ENCODE results near the gene MRPL1.

Gene MRPL1

GRCh38 chr4:77819404-77819842 is 43.2 kb upstream of the MRPL1 start:
- in situ Hi-C loops (cut with HindIII; ENCODE audit: low sequenced_read_pairs) = no loop called here
- H3K4me3 ChIP-seq (ENCODE audit: low read depth, low read length) = peak overlapping the region; percentile 76
- TF ChIP-seq CTCF (IDR thresholded peaks at IDR 0.05; ENCODE audit: low read depth, low read length, missing control alignments) = no peak
- no peak for DNase-seq (ENCODE audit: low read depth)

- DNase-seq (ENCODE audit: low read depth) = peak; percentile 37
- in situ Hi-C loops (cut with HindIII; ENCODE audit: low sequenced_read_pairs) = no loop called here
- no peak for TF ChIP-seq CTCF (IDR thresholded peaks at IDR 0.05; ENCODE audit: low read depth, low read length, missing control alignments)
- peak overlapping the region; percentile 76 for H3K4me3 ChIP-seq (ENCODE audit: low read depth, low read length)
Observed at GRCh38 chr4:77819843-77820648, 42.6 kb upstream of the MRPL1 start.

DNA sequence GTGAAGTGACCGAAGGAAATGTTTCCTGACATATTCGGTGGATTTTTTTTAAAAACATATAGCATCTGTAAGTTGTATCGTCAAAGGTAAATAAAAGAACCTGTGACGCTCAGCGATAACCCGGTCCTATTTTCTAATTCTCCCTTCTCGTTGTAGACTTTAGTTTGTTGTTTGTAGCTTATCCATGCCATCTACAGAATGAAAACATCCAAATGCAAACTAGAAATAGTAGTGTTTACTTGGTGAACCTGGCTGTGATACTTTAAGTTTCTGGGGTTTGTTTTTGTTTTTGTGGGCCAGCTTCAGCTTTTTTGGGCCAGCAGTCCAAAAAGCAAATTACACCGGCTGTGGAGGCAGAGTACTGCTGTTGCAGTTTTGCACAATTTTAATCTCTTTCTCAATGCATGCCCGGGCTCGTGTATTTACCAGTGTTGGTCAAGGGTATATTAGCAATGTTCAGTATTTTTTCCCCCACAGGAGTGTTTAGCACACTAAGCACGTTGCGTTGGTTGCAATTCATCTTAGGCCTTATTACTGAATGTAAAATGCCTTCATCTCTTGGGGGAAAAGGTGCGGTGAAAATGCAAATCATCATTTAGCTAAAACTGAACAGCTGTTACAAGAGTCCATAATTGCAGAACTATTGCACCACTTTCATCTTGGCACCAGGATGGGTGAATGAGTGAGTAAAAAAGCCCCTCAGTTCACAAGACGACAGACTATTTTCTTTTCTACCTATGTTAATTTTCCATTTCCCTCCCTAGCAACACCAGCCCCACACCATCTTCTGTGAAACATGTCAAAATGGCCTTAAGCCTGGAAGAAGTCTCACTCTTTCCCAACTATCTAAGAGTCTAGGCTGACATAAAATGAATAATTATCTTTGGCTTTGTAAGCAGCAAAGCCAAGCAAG is 41.7 kb upstream of the MRPL1 start:
- no peak for TF ChIP-seq CTCF (IDR thresholded peaks at IDR 0.05; ENCODE audit: low read depth, low read length, missing control alignments)
- H3K4me3 ChIP-seq (ENCODE audit: low read depth, low read length) = peak overlapping the region; percentile 76
- DNase-seq (ENCODE audit: low read depth) = no peak
- in situ Hi-C loops (cut with HindIII; ENCODE audit: low sequenced_read_pairs) = no loop called here

- no peak for TF ChIP-seq CTCF (IDR thresholded peaks at IDR 0.05; ENCODE audit: low read depth, low read length, missing control alignments)
- no peak for DNase-seq (ENCODE audit: low read depth)
- H3K4me3 ChIP-seq (ENCODE audit: low read depth, low read length) = no peak overlapping the region
- in situ Hi-C loops (cut with HindIII; ENCODE audit: low sequenced_read_pairs) = no loop called here
Observed at GRCh38 chr4:77821775-77822174, 40.9 kb upstream of the MRPL1 start.

DNA sequence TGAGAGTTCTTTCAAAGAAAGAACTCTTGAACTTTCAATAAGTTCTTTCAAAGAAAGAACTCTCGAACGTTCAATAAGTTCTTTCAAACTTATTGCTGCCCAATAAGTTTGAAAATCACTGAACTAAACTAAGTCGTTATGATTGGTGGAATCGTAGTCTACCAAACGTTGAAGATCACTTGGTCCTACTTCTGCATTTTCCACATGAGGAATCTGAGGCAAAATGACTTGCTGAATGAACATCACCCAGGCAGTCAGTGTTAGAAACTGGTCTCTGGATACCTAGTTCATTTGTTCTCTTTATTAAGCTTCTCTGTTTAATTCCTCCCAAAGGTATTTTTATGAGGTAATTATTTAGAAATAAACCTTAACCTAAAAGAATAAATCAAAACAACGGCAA is 36.4 kb upstream of the MRPL1 start:
- no peak overlapping the region for H3K4me3 ChIP-seq (ENCODE audit: low read depth, low read length)
- in situ Hi-C loops (cut with HindIII; ENCODE audit: low sequenced_read_pairs) = no loop called here
- DNase-seq (ENCODE audit: low read depth) = no peak
- TF ChIP-seq CTCF (IDR thresholded peaks at IDR 0.05; ENCODE audit: low read depth, low read length, missing control alignments) = no peak

- in situ Hi-C loops (cut with HindIII; ENCODE audit: low sequenced_read_pairs) = no loop called here
- no peak overlapping the region for H3K4me3 ChIP-seq (ENCODE audit: low read depth, low read length)
- no peak for DNase-seq (ENCODE audit: low read depth)
- no peak for TF ChIP-seq CTCF (IDR thresholded peaks at IDR 0.05; ENCODE audit: low read depth, low read length, missing control alignments)
Observed at GRCh38 chr4:77827343-77827742, 35.3 kb upstream of the MRPL1 start.
